Measurements from ENCODE around the gene FIGN. TPM values are rescaled to one million over a fixed set of nuclear protein-coding genes. Genes with fewer than 3 reads are reported as not detected.

The FIGN gene
- total and polyA plus RNA-seq, 2 donors (not counting 3 experiments of a cell fraction or from before 2014, with no cell fraction given), result 1.8 to 8.1 TPM

DNA sequence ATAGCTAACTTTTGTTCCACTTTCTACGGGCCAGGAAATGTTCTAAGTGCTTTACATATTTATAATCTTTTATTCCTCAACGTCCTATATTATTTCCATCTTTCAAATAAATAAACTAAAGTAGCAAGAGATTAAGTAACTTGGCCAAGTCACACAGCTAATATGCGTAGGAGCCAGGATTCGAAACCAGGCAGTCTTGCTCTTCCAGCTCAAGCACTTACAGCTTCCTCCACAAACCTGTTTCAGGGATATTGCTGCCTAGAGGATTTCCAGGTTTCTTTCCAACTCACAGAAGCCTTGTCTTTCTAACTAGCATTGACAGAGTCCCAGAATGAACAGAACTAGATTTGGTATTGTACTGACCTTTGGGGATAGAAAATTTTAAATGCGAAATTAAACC, 102.5 kb downstream of the FIGN start:
- H3K36me3 ChIP-seq (ENCODE audit: control insufficient read depth in 2 of 2, extremely low read depth in 1 of 2, insufficient read depth in 2 of 2, low read length in 2 of 2), result no peaks in the 10 kb centered on the region
- H3K27me3 ChIP-seq (ENCODE audit: control insufficient read depth in 2 of 2, insufficient read depth in 2 of 2, low read length in 2 of 2), result no peaks in the 10 kb centered on the region
- H3K9ac ChIP-seq (replicated peaks; ENCODE audit: extremely low read depth, insufficient read depth, low read length), result no peak overlapping the region
- intact Hi-C loops (cut with micrococcal nuclease), result no loop called here
- no peaks in the 10 kb centered on the region for H4K20me1 ChIP-seq (replicated peaks; ENCODE audit: control insufficient read depth, extremely low read depth, insufficient read depth, low read length)
- TF ChIP-seq EZH2 (IDR thresholded peaks at IDR 0.05; ENCODE audit: borderline replicate concordance, low read depth, low read length, severe bottlenecking) (no peak), JUN (IDR thresholded peaks at IDR 0.05; ENCODE audit: borderline replicate concordance, insufficient read depth, insufficient read length, low read depth) (no peak), GATA2 (IDR thresholded peaks at IDR 0.05; ENCODE audit: insufficient read depth, insufficient read length, low read depth, low read length) (no peak), POLR2AphosphoS5 (IDR thresholded peaks at IDR 0.05; ENCODE audit: insufficient read depth, low read depth, low read length) (no peak)
- TF ChIP-seq, protein P1, sequence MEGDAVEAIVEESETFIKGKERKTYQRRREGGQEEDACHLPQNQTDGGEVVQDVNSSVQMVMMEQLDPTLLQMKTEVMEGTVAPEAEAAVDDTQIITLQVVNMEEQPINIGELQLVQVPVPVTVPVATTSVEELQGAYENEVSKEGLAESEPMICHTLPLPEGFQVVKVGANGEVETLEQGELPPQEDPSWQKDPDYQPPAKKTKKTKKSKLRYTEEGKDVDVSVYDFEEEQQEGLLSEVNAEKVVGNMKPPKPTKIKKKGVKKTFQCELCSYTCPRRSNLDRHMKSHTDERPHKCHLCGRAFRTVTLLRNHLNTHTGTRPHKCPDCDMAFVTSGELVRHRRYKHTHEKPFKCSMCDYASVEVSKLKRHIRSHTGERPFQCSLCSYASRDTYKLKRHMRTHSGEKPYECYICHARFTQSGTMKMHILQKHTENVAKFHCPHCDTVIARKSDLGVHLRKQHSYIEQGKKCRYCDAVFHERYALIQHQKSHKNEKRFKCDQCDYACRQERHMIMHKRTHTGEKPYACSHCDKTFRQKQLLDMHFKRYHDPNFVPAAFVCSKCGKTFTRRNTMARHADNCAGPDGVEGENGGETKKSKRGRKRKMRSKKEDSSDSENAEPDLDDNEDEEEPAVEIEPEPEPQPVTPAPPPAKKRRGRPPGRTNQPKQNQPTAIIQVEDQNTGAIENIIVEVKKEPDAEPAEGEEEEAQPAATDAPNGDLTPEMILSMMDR (IDR thresholded peaks at IDR 0.05; ENCODE audit: extremely low read depth in 1 of 2, insufficient read depth in 1 of 2, low read depth in 1 of 2, low read length in 2 of 2), result no peak
- no peak overlapping the region for H2AFZ ChIP-seq (ENCODE audit: low read depth, low read length)
- H3K4me2 ChIP-seq (ENCODE audit: insufficient read depth, low read length), result no peak overlapping the region
- CTCF ChIA-PET, result interaction anchor here (1.1 to 1.6 kb wide), 2 partner anchors 14 to 22 kb away, joined by 3 read pairs; no protein-coding TSS in a partner anchor
- DNase-seq (ENCODE audit: low read depth, low spot score) (no peak), FAIRE-seq (no peak)
- no peak overlapping the region for H3K4me3 ChIP-seq (replicated peaks in 1 of 3; ENCODE audit: insufficient read depth in 1 of 3, low read depth in 1 of 3, low read length in 3 of 3)
- H3K79me2 ChIP-seq (ENCODE audit: control insufficient read depth, insufficient read depth, low read length), result no peaks in the 10 kb centered on the region
- H3K9me1 ChIP-seq (replicated peaks; ENCODE audit: control insufficient read depth, extremely low read depth, insufficient read depth, low read length), result no peaks in the 10 kb centered on the region
- dilution Hi-C loops (cut with MboI; ENCODE audit: extremely low pct_ligation_motif_present, low sequenced_read_pairs), result no loop called here
- H3K9me3 ChIP-seq (replicated peaks; ENCODE audit: control insufficient read depth, insufficient read depth, low read length), result no peaks in the 10 kb centered on the region
- no peak overlapping the region for H3K27ac ChIP-seq (ENCODE audit: insufficient read depth, low read depth, low read length)
- POLR2A ChIA-PET, result no interaction called here
- BruUV-seq (replicated peaks), result no TSS peak
- no peaks in the 10 kb centered on the region for H3K4me1 ChIP-seq (ENCODE audit: control insufficient read depth, extremely low read depth, insufficient read depth, low read length)

DNA sequence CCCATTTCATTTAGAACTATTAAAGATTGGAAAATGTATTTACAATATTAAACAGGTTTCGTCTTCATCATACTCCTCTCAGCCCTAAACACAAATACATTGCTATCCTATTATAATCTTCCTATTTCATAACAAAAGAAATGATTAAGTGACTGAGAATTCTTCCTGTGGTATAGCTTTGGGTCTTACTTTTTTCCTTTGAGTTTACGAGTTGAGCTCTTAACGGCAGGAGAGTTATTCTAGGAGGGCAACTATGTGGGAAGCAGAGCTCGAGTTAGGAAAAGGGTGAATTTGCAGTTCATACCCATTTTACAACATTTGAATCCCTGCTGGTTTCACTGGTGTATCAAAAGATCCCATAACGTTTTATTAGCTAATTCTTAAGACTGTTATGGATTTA, 105.0 kb downstream of the FIGN start:
- dilution Hi-C loops (cut with MboI; ENCODE audit: extremely low pct_ligation_motif_present, low sequenced_read_pairs) (no loop called here), intact Hi-C loops (cut with micrococcal nuclease) (no loop called here)
- no peak for TF ChIP-seq POLR2A (IDR thresholded peaks at IDR 0.05; ENCODE audit: low read depth, low read length)
- no peak for TF ChIP-seq MAX (IDR thresholded peaks at IDR 0.05; ENCODE audit: insufficient read depth, insufficient read length)
- no peak overlapping the region for H2AFZ ChIP-seq (ENCODE audit: low read depth, low read length)
- H3K27ac ChIP-seq (ENCODE audit: insufficient read depth, low read depth, low read length), result no peak overlapping the region
- H3K4me2 ChIP-seq (ENCODE audit: insufficient read depth, low read length), result no peak overlapping the region
- no peak overlapping the region for H3K9ac ChIP-seq (replicated peaks; ENCODE audit: extremely low read depth, insufficient read depth, low read length)
- no peaks in the 10 kb centered on the region for H3K36me3 ChIP-seq (ENCODE audit: control insufficient read depth in 2 of 2, extremely low read depth in 1 of 2, insufficient read depth in 2 of 2, low read length in 2 of 2)
- H4K20me1 ChIP-seq (replicated peaks; ENCODE audit: control insufficient read depth, extremely low read depth, insufficient read depth, low read length), result no peaks in the 10 kb centered on the region
- no peak for DNase-seq (ENCODE audit: low read depth, low spot score)
- ChIA-PET POLR2A (no interaction called here), CTCF (no interaction called here)
- H3K27me3 ChIP-seq (ENCODE audit: control insufficient read depth in 2 of 2, insufficient read depth in 2 of 2, low read length in 2 of 2), result no peaks in the 10 kb centered on the region
- H3K9me1 ChIP-seq (replicated peaks; ENCODE audit: control insufficient read depth, extremely low read depth, insufficient read depth, low read length), result no peaks in the 10 kb centered on the region
- no peak overlapping the region for H3K4me3 ChIP-seq (replicated peaks in 1 of 3; ENCODE audit: insufficient read depth in 1 of 3, low read depth in 1 of 3, low read length in 3 of 3)
- FAIRE-seq, result no peak
- no TSS peak for BruUV-seq (replicated peaks)
- no peaks in the 10 kb centered on the region for H3K79me2 ChIP-seq (ENCODE audit: control insufficient read depth, insufficient read depth, low read length)
- H3K9me3 ChIP-seq (replicated peaks; ENCODE audit: control insufficient read depth, insufficient read depth, low read length), result no peaks in the 10 kb centered on the region
- no peaks in the 10 kb centered on the region for H3K4me1 ChIP-seq (ENCODE audit: control insufficient read depth, extremely low read depth, insufficient read depth, low read length)
